Cardiac fibroblast (primary cell): ENCODE results near the gene NMRAL1.

Source experiments
- DNase-seq, 2 donors: peaks; one replicate each; pipeline versions ENCODE4 v3.0.0 to v3.0.0-alpha.2; 2010; ENCODE audit warnings: low read depth in 2 of 2
- H3K4me3 ChIP-seq, 2 donors: replicated peaks in 1 of 2; 1 replicate in 1 of 2; 2 replicates in 1 of 2; pipeline ENCODE4 v1.5.1; 2011; ENCODE audit warnings: low read depth in 2 of 2, low read length in 2 of 2, mild to moderate bottlenecking in 2 of 2, moderate library complexity in 1 of 2
- TF ChIP-seq, protein P1 (sequence below): IDR thresholded peaks from one replicate; pipeline ENCODE4 v1.5.1; 2011; ENCODE audit warnings: low read depth, mild to moderate bottlenecking, low read length, inconsistent platforms

Gene NMRAL1

GRCh38 chr16:4433228-4433627 is 41.2 kb downstream of the NMRAL1 start:
- DNase-seq: no peak
- no peak overlapping the region for H3K4me3 ChIP-seq
- TF ChIP-seq, protein P1, sequence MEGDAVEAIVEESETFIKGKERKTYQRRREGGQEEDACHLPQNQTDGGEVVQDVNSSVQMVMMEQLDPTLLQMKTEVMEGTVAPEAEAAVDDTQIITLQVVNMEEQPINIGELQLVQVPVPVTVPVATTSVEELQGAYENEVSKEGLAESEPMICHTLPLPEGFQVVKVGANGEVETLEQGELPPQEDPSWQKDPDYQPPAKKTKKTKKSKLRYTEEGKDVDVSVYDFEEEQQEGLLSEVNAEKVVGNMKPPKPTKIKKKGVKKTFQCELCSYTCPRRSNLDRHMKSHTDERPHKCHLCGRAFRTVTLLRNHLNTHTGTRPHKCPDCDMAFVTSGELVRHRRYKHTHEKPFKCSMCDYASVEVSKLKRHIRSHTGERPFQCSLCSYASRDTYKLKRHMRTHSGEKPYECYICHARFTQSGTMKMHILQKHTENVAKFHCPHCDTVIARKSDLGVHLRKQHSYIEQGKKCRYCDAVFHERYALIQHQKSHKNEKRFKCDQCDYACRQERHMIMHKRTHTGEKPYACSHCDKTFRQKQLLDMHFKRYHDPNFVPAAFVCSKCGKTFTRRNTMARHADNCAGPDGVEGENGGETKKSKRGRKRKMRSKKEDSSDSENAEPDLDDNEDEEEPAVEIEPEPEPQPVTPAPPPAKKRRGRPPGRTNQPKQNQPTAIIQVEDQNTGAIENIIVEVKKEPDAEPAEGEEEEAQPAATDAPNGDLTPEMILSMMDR: no peak

GRCh38 chr16:4431023-4431422 is 43.4 kb downstream of the NMRAL1 start:
- TF ChIP-seq, protein P1: no peak
- DNase-seq: no peak
- H3K4me3 ChIP-seq: no peak overlapping the region

GRCh38 chr16:4428500-4428899 is 45.9 kb downstream of the NMRAL1 start:
- TF ChIP-seq, protein P1: no peak
- no peak for DNase-seq
- H3K4me3 ChIP-seq: no peak overlapping the region

DNA sequence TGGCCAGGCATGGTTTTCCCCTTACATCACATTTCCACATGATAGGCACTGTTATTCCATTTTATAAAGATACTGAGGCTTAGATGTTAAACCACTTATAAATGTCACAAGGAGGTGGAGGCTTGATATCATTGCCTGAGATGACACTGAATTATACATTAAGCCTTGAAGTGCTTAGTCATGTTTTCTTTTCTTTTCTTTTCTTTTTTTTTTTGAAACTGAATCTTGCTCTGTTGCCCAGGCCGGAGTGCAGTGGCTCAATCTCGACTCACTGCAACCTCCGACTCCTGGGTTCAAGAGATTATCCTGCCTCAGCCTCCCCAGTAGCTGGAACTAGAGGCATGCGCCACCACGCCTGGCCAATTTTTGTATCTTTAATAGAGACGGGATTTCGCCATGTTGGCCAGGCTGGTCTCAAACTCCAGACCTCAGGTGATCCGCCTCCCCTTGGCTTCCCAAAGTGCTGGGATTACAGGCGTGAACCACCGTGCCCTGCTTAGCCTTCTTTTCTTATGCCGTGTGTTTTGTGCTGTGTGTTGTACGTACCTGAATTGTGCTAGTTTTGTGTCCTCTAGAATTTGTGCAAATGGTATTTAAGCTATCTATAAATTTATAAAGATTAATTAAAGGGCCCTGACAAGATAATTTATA is 47.6 kb downstream of the NMRAL1 start:
- TF ChIP-seq, protein P1: no peak
- peak overlapping the region; percentile 78 to 93 for H3K4me3 ChIP-seq
- DNase-seq: no peak

DNA sequence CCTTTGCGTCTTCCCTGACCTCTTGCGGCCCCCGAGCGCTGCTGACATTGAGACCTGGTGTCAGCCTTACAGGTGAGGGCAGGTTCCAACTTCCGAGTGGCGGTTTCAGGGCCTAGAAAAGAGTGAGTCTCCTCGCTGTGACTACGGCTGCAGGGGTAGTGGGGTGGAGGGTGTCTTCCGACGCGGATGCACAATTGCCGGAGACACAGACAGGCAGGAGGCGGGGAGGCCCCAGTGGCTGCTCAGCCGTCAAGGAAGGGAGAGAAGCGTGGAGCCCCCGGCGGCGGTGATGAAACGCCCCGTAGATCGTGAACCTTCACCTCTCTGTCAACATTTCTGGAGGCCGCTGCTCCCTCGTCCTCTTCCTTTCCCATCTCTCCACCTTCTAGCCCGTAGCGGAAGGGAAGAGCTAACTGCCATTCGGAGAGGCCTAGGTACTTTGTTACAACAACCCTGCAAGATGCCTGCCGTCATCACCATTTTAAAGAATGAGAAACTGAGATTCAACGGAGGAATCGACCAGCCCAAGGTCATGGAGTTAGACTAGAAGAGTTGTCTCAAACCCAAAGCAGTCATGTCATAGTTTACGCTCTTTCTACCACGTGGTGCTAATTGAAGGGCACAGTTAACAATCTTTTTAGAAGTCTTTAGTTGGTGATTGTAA is 48.3 kb downstream of the NMRAL1 start:
- TF ChIP-seq, protein P1: no peak
- peak overlapping the region; percentile 78 to 93 for H3K4me3 ChIP-seq
- no peak for DNase-seq

DNA sequence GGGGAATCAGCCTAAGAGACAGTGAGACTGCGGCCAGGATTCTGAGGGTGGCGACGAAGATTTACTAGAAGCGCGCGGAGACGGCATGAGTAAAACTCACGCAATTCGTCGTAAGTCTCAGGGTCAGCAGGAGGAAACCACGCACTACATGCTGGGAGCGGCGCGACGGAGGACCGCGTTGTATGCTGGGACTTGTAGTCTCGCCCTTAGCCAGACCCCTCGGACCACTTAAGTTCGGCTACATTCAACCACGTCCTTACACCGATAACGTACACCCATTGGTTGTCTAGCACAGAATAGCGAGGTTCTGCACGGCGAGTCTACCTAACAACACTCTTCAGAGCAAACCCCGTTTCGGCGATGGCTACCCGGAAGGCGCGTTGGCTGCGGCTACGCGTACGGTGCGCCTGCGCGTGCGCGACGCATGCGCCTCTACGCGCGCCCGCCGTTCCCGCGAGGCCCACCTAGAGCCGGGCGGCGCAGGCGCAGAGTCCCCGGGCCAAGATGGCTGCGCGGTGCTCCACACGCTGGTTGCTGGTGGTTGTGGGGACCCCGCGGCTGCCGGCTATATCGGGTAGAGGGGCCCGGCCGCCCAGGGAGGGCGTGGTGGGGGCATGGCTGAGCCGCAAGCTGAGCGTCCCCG is 48.9 kb downstream of the NMRAL1 start, which contains the start of gene DNAJA3:
Gene DNAJA3, plus strand, starts transcription at position 491 of the 643 bp plus-strand sequence. Its CDS starts 14 bp downstream, at position 505.
- TF ChIP-seq, protein P1: no peak
- peak within 1 kb of the TSS; percentile 78 to 93 for H3K4me3 ChIP-seq

More for the DNA sequence above, 48.9 kb downstream of the NMRAL1 start, which contains the start of gene DNAJA3:
- peak; percentile 96 to 98 for DNase-seq
